IgD-negative memory B cell (primary cell): ENCODE results near the gene ZNF333. TPM values are rescaled to one million over a fixed set of nuclear protein-coding genes. Genes with fewer than 3 reads are reported as not detected.
A peak's percentile ranks its signal among the peaks of the same experiment; 100 is the strongest.
"Not testable (repeated sequence)": the region's sequence is repeated elsewhere in the genome, so short reads cannot be mapped to it uniquely, and the experiment has no call there.

Experiments used
- H3K27ac Mint-ChIP-seq, 3 donors: one replicate each; pipeline ENCODE4 v1.8.0; 2020 to 2022; ENCODE audit warnings: mild to moderate bottlenecking in 3 of 3, mixed read lengths in 3 of 3, moderate library complexity in 1 of 3
- H3K27me3 Mint-ChIP-seq: one replicate; pipeline ENCODE4 v1.8.0; 2021; ENCODE audit warnings: mixed read lengths
- H3K36me3 Mint-ChIP-seq: one replicate; pipeline ENCODE4 v1.8.0; 2020; ENCODE audit warnings: mild to moderate bottlenecking, mixed read lengths
- H3K4me1 Mint-ChIP-seq, 3 donors: one replicate each; pipeline ENCODE4 v1.8.0; 2020 to 2022; ENCODE audit warnings: mixed read lengths in 3 of 3, mild to moderate bottlenecking in 1 of 3
- H3K4me3 Mint-ChIP-seq, 4 donors: one replicate each; pipeline ENCODE4 v1.8.0; 2020 to 2022; ENCODE audit warnings: mild to moderate bottlenecking in 4 of 4, mixed read lengths in 4 of 4, moderate library complexity in 3 of 4
- H3K9me3 Mint-ChIP-seq, 3 donors: one replicate each; pipeline ENCODE4 v1.8.0; 2020 to 2021; ENCODE audit warnings: mixed read lengths in 3 of 3, mild to moderate bottlenecking in 1 of 3
- polyA plus RNA-seq: library from polyadenylated mRNA; unstranded; fragments of 300-500 nt; fragmentation: Illumina TruSeq; gene quantifications from one replicate; pipeline ENCODE4 v1.2.3, GENCODE V29; 2021

ZNF333 gene
- polyA plus RNA-seq, 1 donor from 2014 or later = 6.2 TPM

GRCh38 chr19:14770136-14770535, 80.3 kb downstream of the ZNF333 start:
- Mint-ChIP-seq H3K27ac (no peak overlapping the region), H3K27me3 (peaks cover 20% of the 10 kb centered on the region), H3K36me3 (no peaks in the 10 kb centered on the region), H3K9me3 (no peaks in the 10 kb centered on the region), H3K4me3 (peak overlapping the region in 1 of 4 donors; percentile 15), H3K4me1 (peaks cover 0 to 4% (median 2%) of the 10 kb centered on the region in 3 donors)

DNA sequence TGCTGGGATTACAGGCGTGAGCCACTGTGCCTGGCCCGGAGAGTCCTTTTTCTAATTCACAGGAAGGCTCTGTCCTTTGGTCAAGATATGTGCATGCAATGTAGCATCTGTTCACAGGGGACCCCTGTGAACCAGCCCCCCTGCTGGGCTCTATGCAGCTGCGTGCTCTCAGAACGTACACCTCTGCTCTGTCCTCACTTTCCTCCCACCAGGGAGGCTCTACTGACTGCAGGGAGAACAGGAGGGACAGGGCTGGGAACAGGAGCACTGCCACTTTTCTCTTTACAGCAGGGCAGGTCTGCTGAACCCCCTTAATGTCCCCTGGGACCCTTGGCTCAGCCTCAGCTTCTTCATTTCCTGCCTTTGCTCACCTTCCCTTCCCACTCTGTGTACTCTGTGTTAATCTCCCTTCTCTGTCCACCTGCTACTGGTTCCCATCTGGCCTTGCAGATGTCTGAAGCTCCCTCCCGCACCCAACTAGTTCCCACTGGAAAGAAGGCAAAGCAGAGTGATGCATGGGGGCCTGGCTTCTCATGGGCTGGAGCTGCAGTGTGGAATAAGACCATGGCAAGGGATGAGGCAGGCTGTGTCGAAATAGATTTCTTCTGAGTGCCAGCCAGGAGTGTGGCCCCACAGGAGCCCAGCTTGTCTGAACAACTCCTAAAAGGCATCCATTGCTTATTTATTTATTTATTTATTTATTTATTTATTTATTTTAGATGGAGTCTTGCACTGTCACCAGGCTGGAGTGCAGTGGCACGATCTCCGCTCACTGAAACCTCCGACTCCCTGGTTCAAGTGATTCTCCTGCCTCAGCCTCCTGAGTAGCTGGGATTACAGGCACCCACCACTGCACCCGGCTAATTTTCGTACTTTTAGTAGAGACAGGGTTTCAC, 81.3 kb downstream of the ZNF333 start:
- Mint-ChIP-seq H3K9me3 (no peaks in the 10 kb centered on the region), H3K27me3 (peaks cover 24% of the 10 kb centered on the region), H3K4me1 (peaks cover 0 to 9% (median 5%) of the 10 kb centered on the region in 3 donors), H3K27ac (no peak overlapping the region), H3K4me3 (no peak overlapping the region), H3K36me3 (no peaks in the 10 kb centered on the region)

DNA sequence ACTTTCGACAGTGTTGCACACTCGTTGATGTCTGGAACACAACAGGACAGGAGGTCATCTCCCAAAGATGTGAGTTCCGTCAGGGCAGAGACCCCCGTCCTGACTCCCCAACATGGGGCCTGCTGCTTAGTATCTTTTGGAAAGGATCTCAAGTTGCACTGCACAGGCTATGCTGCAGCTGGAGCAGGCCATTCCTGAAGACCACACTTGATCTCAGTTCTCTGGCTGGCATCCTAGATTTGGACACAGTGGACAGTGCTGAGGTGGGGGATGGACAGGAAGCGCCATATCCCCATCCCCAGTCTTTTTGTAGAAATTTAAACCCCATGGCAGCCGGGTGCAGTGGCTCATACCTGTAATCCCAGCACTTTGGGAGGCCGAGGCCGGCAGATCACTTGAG, 82.6 kb downstream of the ZNF333 start:
- H3K27ac Mint-ChIP-seq = no peak overlapping the region
- H3K27me3 Mint-ChIP-seq = peaks cover 25% of the 10 kb centered on the region
- H3K9me3 Mint-ChIP-seq = no peaks in the 10 kb centered on the region
- H3K4me1 Mint-ChIP-seq = peaks cover 0 to 11% (median 5%) of the 10 kb centered on the region in 3 donors
- no peaks in the 10 kb centered on the region for H3K36me3 Mint-ChIP-seq
- no peak overlapping the region for H3K4me3 Mint-ChIP-seq

DNA sequence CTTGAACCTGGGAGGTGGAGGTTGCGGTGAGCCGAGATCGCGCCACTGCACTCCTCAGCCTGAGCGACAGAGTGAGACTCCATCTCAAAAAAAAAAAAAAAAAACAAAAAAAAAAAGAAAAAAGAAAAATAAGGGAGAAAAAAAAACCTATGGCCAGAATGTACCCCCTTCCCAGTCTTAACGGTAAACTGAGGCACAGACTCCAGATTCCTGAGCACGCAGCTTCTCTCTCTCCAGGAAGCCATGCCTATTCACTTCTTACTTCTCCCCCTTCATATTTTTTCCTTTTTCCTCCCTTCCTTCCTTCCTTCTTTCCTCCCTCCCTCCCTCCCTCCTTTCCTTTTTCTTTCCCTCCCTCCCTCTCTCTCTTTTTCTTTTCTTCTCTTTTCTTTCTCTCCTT, 83.1 kb downstream of the ZNF333 start:
- H3K9me3 Mint-ChIP-seq = peaks cover 0 to 3% (median 0%) of the 10 kb centered on the region in 3 donors
- H3K27ac Mint-ChIP-seq = no peak overlapping the region
- H3K36me3 Mint-ChIP-seq = no peaks in the 10 kb centered on the region
- peaks cover 0 to 11% (median 5%) of the 10 kb centered on the region in 3 donors for H3K4me1 Mint-ChIP-seq
- no peak overlapping the region for H3K4me3 Mint-ChIP-seq
- H3K27me3 Mint-ChIP-seq = peaks cover 29% of the 10 kb centered on the region

DNA sequence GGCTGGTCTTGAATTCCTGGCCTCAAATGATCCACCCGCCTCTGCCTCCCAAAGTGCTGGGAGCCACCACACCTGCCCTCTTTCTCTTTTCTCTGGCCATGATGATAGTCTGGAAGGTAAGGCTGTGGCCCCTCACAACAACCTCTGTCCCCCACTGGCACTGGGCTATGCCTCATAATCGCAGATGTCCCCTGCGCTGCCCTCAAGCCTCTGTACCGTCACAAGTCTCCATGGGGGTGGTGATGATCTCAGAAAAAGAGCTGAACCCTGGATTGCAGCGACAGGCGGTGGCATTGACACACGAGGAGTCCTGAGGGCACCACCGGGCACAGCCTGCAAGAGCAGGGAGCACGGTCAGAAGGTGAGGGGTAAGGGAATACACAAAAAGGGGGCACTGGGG, 83.9 kb downstream of the ZNF333 start:
- not testable (repeated sequence) for H3K9me3 Mint-ChIP-seq, H3K36me3 Mint-ChIP-seq, H3K27ac Mint-ChIP-seq
- Mint-ChIP-seq H3K4me1 (peaks cover 0 to 11% (median 5%) of the 10 kb centered on the region in 3 donors), H3K27me3 (peaks cover 31% of the 10 kb centered on the region), H3K4me3 (peak overlapping the region in 1 of 4 donors; percentile 61)

DNA sequence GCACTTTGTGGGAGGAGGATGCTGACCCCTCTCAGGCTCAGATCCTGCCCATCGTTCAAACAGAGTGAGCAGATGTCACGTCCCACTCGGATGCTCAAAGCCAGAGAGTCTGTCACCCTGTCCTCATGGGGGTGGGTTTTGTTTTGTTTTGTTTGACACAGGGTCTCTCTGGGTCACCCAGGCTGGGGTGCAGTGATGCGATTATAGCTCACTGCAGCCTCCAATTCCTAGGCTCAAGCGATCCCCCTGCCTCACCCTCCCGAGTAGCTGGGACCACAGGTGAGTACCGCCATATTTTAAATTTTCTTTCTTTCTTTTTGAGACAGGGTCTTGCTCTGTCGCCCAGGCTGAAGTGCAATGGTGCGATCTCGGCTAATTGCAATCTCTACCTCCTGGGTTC, 84.5 kb downstream of the ZNF333 start:
- Mint-ChIP-seq H3K4me1 (peaks cover 0 to 11% (median 5%) of the 10 kb centered on the region in 3 donors), H3K27me3 (peaks cover 31% of the 10 kb centered on the region), H3K27ac (no peak overlapping the region), H3K4me3 (peak overlapping the region in 1 of 4 donors; percentile 17), H3K36me3 (no peaks in the 10 kb centered on the region), H3K9me3 (peaks cover 0 to 3% (median 0%) of the 10 kb centered on the region in 3 donors)

- peaks cover 31% of the 10 kb centered on the region for H3K27me3 Mint-ChIP-seq
- H3K36me3 Mint-ChIP-seq, H3K9me3 Mint-ChIP-seq, H3K27ac Mint-ChIP-seq: not testable (repeated sequence)
- peak overlapping the region in 1 of 4 donors; percentile 65 for H3K4me3 Mint-ChIP-seq
- H3K4me1 Mint-ChIP-seq = peaks cover 0 to 11% (median 5%) of the 10 kb centered on the region in 3 donors
These were observed 85.5 kb downstream of the ZNF333 start for GRCh38 chr19:14775326-14775725.

DNA sequence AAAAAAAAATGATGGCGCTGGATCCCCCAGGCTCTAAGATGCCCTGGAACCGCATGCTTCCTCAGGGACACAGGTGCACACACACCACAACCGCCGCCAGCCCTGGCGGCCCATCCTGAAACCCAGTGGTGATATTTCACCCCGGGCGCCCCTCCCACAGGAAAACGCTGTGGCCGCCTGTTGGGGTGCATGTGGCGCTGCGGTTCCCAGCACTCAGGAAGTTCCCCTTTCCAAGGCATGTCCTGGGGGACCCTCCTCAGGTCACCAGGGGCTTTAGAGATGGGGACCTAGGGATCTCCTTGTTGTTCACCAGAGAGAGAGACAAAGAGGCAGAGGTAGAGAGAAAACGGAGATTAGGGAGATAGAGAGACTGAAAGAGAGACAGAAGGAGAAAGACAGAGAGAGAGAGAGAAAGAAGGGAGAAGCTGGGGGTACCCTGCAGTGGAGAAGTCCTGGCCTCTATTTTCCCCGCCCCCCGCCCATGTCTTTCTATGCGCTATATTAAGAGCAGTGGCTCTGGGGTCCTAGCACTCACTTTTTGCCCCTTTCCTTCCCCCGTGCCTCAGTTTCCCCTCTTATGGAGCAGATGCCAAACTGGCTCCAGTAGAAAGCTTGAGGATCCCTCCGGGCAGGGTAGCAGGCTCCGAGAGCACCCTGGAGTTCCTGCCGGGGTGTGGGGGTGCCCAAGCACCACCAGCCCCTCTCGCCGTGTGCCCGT, 86.2 kb downstream of the ZNF333 start:
- peak overlapping the region in 1 of 3 donors; percentile 80 for H3K27ac Mint-ChIP-seq
- peak overlapping the region in 3 of 4 donors; percentile 25 to 85 (median 82) for H3K4me3 Mint-ChIP-seq
- H3K27me3 Mint-ChIP-seq = peaks cover 30% of the 10 kb centered on the region
- no peaks in the 10 kb centered on the region for H3K36me3 Mint-ChIP-seq
- H3K9me3 Mint-ChIP-seq = peaks cover 0 to 3% (median 0%) of the 10 kb centered on the region in 3 donors
- peaks cover 0 to 9% (median 5%) of the 10 kb centered on the region in 3 donors for H3K4me1 Mint-ChIP-seq

GRCh38 chr19:14777645-14778044, 87.8 kb downstream of the ZNF333 start:
- H3K27me3 Mint-ChIP-seq = peaks cover 27% of the 10 kb centered on the region

GRCh38 chr19:14778110-14778845, 88.4 kb downstream of the ZNF333 start, which contains the start of gene ADGRE2:
ADGRE2 (minus strand) TSS chr19:14778560; CDS start chr19:14776756, 1,804 bp downstream.
- Mint-ChIP-seq H3K27me3 (peaks cover 29% of the 10 kb centered on the region), H3K4me3 (peak within 1 kb of the TSS in 1 of 4 donors; percentile 59)
- not testable (repeated sequence) for H3K4me1 Mint-ChIP-seq, H3K36me3 Mint-ChIP-seq, H3K9me3 Mint-ChIP-seq, H3K27ac Mint-ChIP-seq

More at GRCh38 chr19:14777645-14778044, 87.8 kb downstream of the ZNF333 start:
- peak overlapping the region in 1 of 4 donors; percentile 59 for H3K4me3 Mint-ChIP-seq
- H3K36me3 Mint-ChIP-seq, H3K4me1 Mint-ChIP-seq, H3K9me3 Mint-ChIP-seq, H3K27ac Mint-ChIP-seq: not testable (repeated sequence)

DNA sequence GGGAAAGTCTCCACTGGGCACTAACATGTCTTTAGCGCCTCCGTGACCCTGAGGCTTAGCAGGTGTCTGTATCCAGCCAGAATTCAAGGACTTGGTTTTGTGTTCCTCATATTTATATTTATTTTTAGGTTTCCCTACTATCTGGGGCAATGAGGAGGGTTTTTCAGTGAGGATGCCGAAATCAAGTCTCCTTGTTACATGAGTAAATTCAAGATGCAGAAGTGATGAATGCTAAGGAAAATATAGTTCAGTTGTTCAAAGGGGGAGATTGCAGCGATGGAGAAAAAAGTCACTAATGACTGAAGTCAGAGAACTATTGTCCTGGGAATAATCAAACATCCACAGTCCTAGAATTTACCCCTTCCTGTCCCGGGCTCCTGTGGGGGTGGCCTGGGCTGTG, 89.3 kb downstream of the ZNF333 start:
- Mint-ChIP-seq H3K4me3 (no peak overlapping the region), H3K9me3 (peaks cover 0 to 3% (median 0%) of the 10 kb centered on the region in 3 donors), H3K27ac (no peak overlapping the region), H3K36me3 (no peaks in the 10 kb centered on the region), H3K27me3 (peaks cover 25% of the 10 kb centered on the region), H3K4me1 (peaks cover 0 to 7% (median 3%) of the 10 kb centered on the region in 3 donors)

DNA sequence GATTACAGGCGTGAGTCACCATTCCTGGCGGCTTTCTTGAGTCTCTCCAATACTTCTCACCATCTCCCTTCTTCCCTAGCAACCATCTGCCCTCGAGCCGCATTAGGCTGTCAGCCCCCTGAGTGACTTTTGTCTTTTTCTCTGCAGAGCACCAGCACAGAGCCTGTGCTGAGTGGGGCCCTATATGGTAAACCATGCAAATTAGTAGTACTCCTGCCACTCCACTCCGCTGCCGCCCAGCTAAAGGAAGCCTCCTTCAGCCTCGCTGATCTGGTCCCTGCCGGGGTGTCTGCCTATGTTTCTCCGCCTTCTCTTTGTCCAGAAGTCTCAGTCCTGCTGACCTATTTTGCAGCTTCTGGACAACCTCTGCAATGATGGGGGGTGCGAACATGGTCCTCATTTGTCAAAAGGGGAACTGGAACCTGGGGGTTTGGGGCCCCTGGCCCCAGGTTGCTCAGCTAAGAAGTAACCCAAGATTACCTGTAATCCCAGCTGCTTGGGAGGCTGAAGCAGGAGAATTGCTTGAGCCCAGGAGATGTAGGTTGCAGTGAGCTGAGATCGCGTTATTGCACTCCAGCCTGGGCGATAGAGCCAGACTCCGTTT, 90.9 kb downstream of the ZNF333 start:
- H3K27ac Mint-ChIP-seq, H3K36me3 Mint-ChIP-seq, H3K9me3 Mint-ChIP-seq: not testable (repeated sequence)
- Mint-ChIP-seq H3K4me1 (peaks cover 0 to 13% (median 8%) of the 10 kb centered on the region in 3 donors), H3K27me3 (peaks cover 25% of the 10 kb centered on the region), H3K4me3 (peak overlapping the region in 1 of 4 donors; percentile 27)

DNA sequence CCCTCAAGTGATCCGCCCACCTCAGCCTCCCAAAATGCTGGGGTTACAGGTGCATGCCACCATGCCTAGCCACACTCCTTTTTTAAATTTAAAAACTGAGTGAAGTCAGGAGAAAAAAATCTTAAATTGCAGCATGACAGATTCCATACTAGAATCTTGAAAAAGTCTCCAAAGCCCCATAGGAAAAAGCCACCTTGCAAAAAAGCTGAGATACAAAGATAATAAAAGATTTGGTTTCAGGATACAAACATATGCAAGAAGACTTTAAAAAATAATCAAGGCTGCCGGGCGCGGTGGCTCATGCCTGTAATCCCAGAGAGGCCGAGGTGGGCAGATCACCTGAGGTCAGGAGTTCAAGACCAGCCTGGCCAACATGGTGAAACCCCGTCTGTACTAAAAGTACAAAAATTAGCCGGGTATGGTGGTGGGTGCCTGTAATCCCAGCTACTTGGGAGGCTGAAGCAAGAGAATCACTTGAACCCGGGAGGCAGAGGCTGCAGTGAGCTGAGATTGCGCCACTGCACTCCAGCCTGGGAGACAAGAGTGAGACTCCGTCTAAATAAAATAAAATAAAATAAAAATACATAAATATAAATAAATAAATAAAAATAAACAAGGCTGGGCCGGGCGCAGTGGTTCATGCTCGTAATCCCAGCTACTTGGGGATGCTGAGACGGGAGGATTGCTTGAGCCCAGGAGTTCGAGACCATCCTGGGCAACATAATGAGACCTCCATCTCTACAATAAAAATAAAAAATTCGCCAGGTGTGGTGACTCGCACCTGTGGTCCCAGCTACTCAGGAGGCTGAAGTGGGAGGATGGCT, 92.1 kb downstream of the ZNF333 start:
- not testable (repeated sequence) for H3K9me3 Mint-ChIP-seq, H3K27ac Mint-ChIP-seq, H3K36me3 Mint-ChIP-seq, H3K4me3 Mint-ChIP-seq
- Mint-ChIP-seq H3K4me1 (peaks cover 0 to 12% (median 8%) of the 10 kb centered on the region in 3 donors), H3K27me3 (peaks cover 30% of the 10 kb centered on the region)
